Natural killer cell treated with Interleukin-12 subunit alpha and Interleukin-12 subunit beta and Interleukin-15 and Interleukin-18, amount 100 ng/mL, for 72 hours (primary cell): Measurements from ENCODE around the gene GNB5. TPM values are rescaled to one million over a fixed set of nuclear protein-coding genes. Genes with fewer than 3 reads are reported as not detected.
"Not testable (repeated sequence)": the region's sequence is repeated elsewhere in the genome, so short reads cannot be mapped to it uniquely, and the experiment has no call there.

Experiments used
- ATAC-seq, 2 donors: fragments of 150-1000 bp; cut with Tn5 transposase in 1 of 2; sonication (Bioruptor Pico), chemical (Tn5 transposase) in 1 of 2; 2 replicates each; pipeline ENCODE4 v1.10.0; 2021
- DNase-seq: peaks from one replicate; pipeline ENCODE4 v3.0.0; 2022; ENCODE audit warnings: low spot score
- H3K27ac Mint-ChIP-seq, 2 donors: 1 replicate in 1 of 2; 2 replicates in 1 of 2; pipeline ENCODE4 v1.8.0; 2022; ENCODE audit warnings: mixed read lengths in 2 of 2, mild to moderate bottlenecking in 1 of 2, moderate library complexity in 1 of 2
- H3K27me3 Mint-ChIP-seq, 2 donors: 1 replicate in 1 of 2; 2 replicates in 1 of 2; pipeline ENCODE4 v1.8.0; 2022; ENCODE audit warnings: mixed read lengths in 2 of 2
- H3K36me3 Mint-ChIP-seq: one replicate; pipeline ENCODE4 v1.8.0; 2022; ENCODE audit warnings: mixed read lengths
- H3K4me1 Mint-ChIP-seq, 2 donors: 1 replicate in 1 of 2; 2 replicates in 1 of 2; pipeline ENCODE4 v1.8.0; 2022; ENCODE audit warnings: low read depth in 2 of 2, mixed read lengths in 2 of 2, mild to moderate bottlenecking in 1 of 2
- H3K4me3 Mint-ChIP-seq: one replicate; pipeline ENCODE4 v1.8.0; 2022; ENCODE audit warnings: mixed read lengths
- H3K9me3 Mint-ChIP-seq: 2 replicates; pipeline ENCODE4 v1.8.0; 2022; ENCODE audit warnings: mixed read lengths
- total RNA-seq, 2 donors: library from RNA; stranded (reverse); gene quantifications; one replicate each; pipeline ENCODE4 v1.2.3, GENCODE V29; 2022

Gene GNB5
- total RNA-seq, 2 donors from 2014 or later: 7.1 to 11.2 TPM

GRCh38 chr15:52171807-52172206 is 19.4 kb downstream of the GNB5 start:
- no peak for DNase-seq
- no peak overlapping the region for H3K4me3 Mint-ChIP-seq
- no peaks in the 10 kb centered on the region for H3K36me3 Mint-ChIP-seq
- peaks cover 0 to 8% of the 10 kb centered on the region in 2 donors for H3K4me1 Mint-ChIP-seq
- ATAC-seq: no peak
- no peaks in the 10 kb centered on the region for H3K27me3 Mint-ChIP-seq
- H3K27ac Mint-ChIP-seq: no peak overlapping the region
- H3K9me3 Mint-ChIP-seq: no peaks in the 10 kb centered on the region

- no peak for DNase-seq
- ATAC-seq: no peak
- no peaks in the 10 kb centered on the region for H3K36me3 Mint-ChIP-seq
- H3K27me3 Mint-ChIP-seq: no peaks in the 10 kb centered on the region
- H3K4me3 Mint-ChIP-seq: no peak overlapping the region
- H3K9me3 Mint-ChIP-seq: no peaks in the 10 kb centered on the region
- H3K4me1 Mint-ChIP-seq: peaks cover 0 to 8% of the 10 kb centered on the region in 2 donors
- no peak overlapping the region for H3K27ac Mint-ChIP-seq
Measured at GRCh38 chr15:52171386-52171785, 19.8 kb downstream of the GNB5 start.

- H3K36me3 Mint-ChIP-seq, H3K27ac Mint-ChIP-seq, DNase-seq, H3K9me3 Mint-ChIP-seq, ATAC-seq, H3K4me1 Mint-ChIP-seq, H3K4me3 Mint-ChIP-seq, H3K27me3 Mint-ChIP-seq: not testable (repeated sequence)
Measured at GRCh38 chr15:52170199-52170598, 21.0 kb downstream of the GNB5 start.

GRCh38 chr15:52165494-52166131 is 25.6 kb downstream of the GNB5 start:
- H3K9me3 Mint-ChIP-seq, H3K27me3 Mint-ChIP-seq, H3K27ac Mint-ChIP-seq, DNase-seq, H3K4me1 Mint-ChIP-seq, ATAC-seq, H3K4me3 Mint-ChIP-seq, H3K36me3 Mint-ChIP-seq: not testable (repeated sequence)

GRCh38 chr15:52164631-52165265 is 26.4 kb downstream of the GNB5 start:
- Mint-ChIP-seq H3K4me1 (peaks cover 0 to 7% of the 10 kb centered on the region in 2 donors), H3K4me3 (no peak overlapping the region), H3K9me3 (no peaks in the 10 kb centered on the region), H3K27me3 (no peaks in the 10 kb centered on the region), H3K36me3 (no peaks in the 10 kb centered on the region), H3K27ac (peak overlapping the region in 1 of 2 donors; percentile 3)
- no peak for ATAC-seq
- DNase-seq: no peak

GRCh38 chr15:52163321-52164190 is 27.6 kb downstream of the GNB5 start:
- H3K27ac Mint-ChIP-seq: no peak overlapping the region
- peaks cover 0 to 5% of the 10 kb centered on the region in 2 donors for H3K4me1 Mint-ChIP-seq
- DNase-seq: no peak
- ATAC-seq: peak in 1 of 2 donors; percentile 40
- H3K9me3 Mint-ChIP-seq: no peaks in the 10 kb centered on the region
- no peaks in the 10 kb centered on the region for H3K27me3 Mint-ChIP-seq
- H3K4me3 Mint-ChIP-seq: no peak overlapping the region
- no peaks in the 10 kb centered on the region for H3K36me3 Mint-ChIP-seq

GRCh38 chr15:52162876-52163275 is 28.3 kb downstream of the GNB5 start:
- ATAC-seq (no peak), DNase-seq (no peak)
- Mint-ChIP-seq H3K4me3 (no peak overlapping the region), H3K27me3 (no peaks in the 10 kb centered on the region), H3K27ac (no peak overlapping the region), H3K36me3 (no peaks in the 10 kb centered on the region), H3K9me3 (no peaks in the 10 kb centered on the region), H3K4me1 (peaks cover 0 to 5% of the 10 kb centered on the region in 2 donors)

- Mint-ChIP-seq H3K27me3 (no peaks in the 10 kb centered on the region), H3K4me3 (no peak overlapping the region), H3K36me3 (no peaks in the 10 kb centered on the region), H3K4me1 (peaks cover 0 to 5% of the 10 kb centered on the region in 2 donors), H3K9me3 (no peaks in the 10 kb centered on the region), H3K27ac (no peak overlapping the region)
- DNase-seq: no peak
- ATAC-seq: no peak
Measured at GRCh38 chr15:52162260-52162659, 28.9 kb downstream of the GNB5 start.

DNA sequence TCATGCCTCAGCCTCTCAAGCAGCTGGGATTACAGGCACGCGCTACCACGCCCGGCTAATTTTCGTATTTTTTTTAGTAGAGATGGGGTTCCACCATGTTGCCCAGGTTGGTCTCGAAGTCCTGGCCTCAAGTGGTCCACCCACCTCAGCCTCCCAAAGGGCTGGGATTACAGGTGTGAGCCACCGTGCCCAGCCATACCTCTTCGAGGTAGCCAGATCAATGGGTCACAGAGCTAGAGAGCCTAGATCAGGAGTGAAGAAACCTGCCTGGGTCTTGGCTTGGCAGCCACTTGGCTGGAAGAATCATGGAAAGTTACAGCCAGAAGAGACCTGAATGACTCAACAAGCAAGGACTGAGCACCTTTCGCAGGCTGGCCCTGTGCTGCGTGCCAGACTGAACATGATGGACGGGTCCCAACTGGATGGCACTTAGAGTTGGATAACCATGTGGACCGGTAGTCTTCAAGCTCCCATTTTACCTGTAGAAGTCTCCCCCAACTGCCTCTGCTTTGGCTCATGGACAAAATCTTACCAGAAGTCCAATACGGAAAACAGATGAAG is 29.7 kb downstream of the GNB5 start:
- H3K4me3 Mint-ChIP-seq: no peak overlapping the region
- H3K27ac Mint-ChIP-seq: no peak overlapping the region
- no peaks in the 10 kb centered on the region for H3K9me3 Mint-ChIP-seq
- DNase-seq (no peak), ATAC-seq (no peak)
- H3K27me3 Mint-ChIP-seq: no peaks in the 10 kb centered on the region
- H3K4me1 Mint-ChIP-seq: peaks cover 0 to 5% of the 10 kb centered on the region in 2 donors
- no peaks in the 10 kb centered on the region for H3K36me3 Mint-ChIP-seq

DNA sequence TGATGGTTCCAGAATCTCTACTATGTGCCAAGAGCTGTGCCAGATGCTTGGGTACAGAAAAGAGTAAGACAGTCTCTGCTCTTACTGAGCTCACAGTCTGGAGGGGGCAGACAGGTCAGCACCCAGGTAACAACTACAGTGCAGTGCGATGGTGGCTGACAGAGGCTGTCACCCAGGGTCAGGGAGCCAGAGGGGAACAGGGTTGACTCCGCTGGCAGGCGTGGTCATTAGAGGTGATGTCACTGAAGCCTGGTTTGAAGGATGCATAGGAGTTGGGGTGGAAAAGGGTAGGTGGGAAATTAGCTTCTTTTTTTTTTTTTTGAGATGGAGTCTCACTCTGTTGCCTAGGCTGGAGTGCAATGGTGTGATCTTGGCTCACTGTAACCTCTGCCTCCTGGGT is 31.5 kb downstream of the GNB5 start:
- Mint-ChIP-seq H3K9me3 (no peaks in the 10 kb centered on the region), H3K27me3 (no peaks in the 10 kb centered on the region), H3K36me3 (no peaks in the 10 kb centered on the region), H3K4me1 (peaks cover 0 to 2% of the 10 kb centered on the region in 2 donors), H3K4me3 (no peak overlapping the region), H3K27ac (no peak overlapping the region)
- ATAC-seq (no peak), DNase-seq (no peak)

GRCh38 chr15:52158084-52158765 is 33.0 kb downstream of the GNB5 start:
- Mint-ChIP-seq H3K4me3 (no peak overlapping the region), H3K9me3 (no peaks in the 10 kb centered on the region), H3K27me3 (no peaks in the 10 kb centered on the region), H3K36me3 (no peaks in the 10 kb centered on the region), H3K4me1 (peaks cover 0 to 2% of the 10 kb centered on the region in 2 donors), H3K27ac (no peak overlapping the region)
- no peak for ATAC-seq
- DNase-seq: no peak

- no peak overlapping the region for H3K27ac Mint-ChIP-seq
- DNase-seq (no peak), ATAC-seq (no peak)
- no peaks in the 10 kb centered on the region for H3K36me3 Mint-ChIP-seq
- H3K27me3 Mint-ChIP-seq: no peaks in the 10 kb centered on the region
- H3K4me3 Mint-ChIP-seq: no peak overlapping the region
- H3K4me1 Mint-ChIP-seq: peaks cover 0 to 2% of the 10 kb centered on the region in 2 donors
- no peaks in the 10 kb centered on the region for H3K9me3 Mint-ChIP-seq
Measured at GRCh38 chr15:52155878-52156277, 35.3 kb downstream of the GNB5 start.
